GM21619 (cell line): ENCODE data around the gene ZNF281.
A peak's percentile ranks its signal among the peaks of the same experiment; 100 is the strongest.
"Not testable (repeated sequence)": the region's sequence is repeated elsewhere in the genome, so short reads cannot be mapped to it uniquely, and the experiment has no call there.

Experiments
- ATAC-seq: cut with Tn5 transposase; IDR thresholded peaks from one replicate; pipeline ENCODE4 v1.9.1; 2021; ENCODE audit not compliant: unreplicated experiment

Gene ZNF281

DNA sequence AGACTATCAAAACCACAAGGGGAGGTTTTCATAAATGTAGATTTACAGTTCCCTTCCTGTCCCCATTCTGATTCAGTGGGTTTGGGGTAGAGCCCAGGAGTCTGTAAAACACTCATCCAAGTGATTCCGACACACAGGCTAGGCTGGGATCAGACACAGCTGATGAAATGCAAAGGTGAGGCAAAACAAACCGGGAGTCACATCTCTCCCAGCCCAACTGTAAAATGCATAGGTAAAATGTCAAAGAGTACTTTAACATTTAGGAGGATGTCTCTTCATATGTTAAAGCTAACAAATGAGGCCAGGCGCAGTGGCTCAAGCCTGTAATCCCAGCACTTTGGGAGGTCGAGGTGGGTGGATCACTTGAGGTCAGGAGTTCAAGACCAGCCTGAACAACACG is 45.0 kb downstream of the ZNF281 start:
- no peak for ATAC-seq

- no peak for ATAC-seq
Measured at GRCh38 chr1:200364091-200364759, 45.6 kb downstream of the ZNF281 start.

- ATAC-seq: peak; percentile 44
Measured at GRCh38 chr1:200363264-200363933, 46.4 kb downstream of the ZNF281 start.

GRCh38 chr1:200362421-200362820 is 47.4 kb downstream of the ZNF281 start:
- ATAC-seq: no peak

- ATAC-seq: no peak
Measured at GRCh38 chr1:200359610-200360163, 50.1 kb downstream of the ZNF281 start.

DNA sequence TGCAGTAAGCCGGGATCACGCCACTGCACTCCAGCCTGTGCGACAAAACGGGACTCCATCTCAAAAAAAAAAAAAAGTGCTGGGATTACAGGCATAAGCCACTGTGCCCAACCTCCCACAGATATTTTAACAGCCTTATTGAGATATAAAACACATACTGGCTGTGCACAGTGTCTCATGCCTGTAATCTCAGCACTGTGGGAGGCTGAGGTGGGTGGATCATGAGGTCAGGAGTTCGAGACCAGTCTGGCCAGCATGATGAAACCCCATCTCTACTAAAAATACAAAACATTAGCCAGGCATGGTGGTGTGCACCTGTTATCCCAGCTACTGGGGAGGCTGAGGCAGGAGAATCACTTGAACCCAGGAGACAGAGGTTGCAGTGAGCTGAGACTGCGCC is 51.9 kb downstream of the ZNF281 start:
- not testable (repeated sequence) for ATAC-seq

- ATAC-seq: no peak
Measured at GRCh38 chr1:200355801-200356200, 54.0 kb downstream of the ZNF281 start.
